22Rv1 (cell line): ENCODE data around the gene RUBCNL.

Experiments
- CTCF ChIP-seq: fragments of 450-650 bp; IDR thresholded peaks from 2 replicates; pipeline ENCODE4 v1.5.1; 2017; ENCODE audit warnings: mild to moderate bottlenecking
- ZFX ChIP-seq: fragments of 450-650 bp; IDR thresholded peaks from 2 replicates; pipeline ENCODE4 v1.6.1; 2017; ENCODE audit warnings: antibody characterized with exemption, borderline replicate concordance

- TF ChIP-seq ZFX (no peak), CTCF (no peak)
Measured at GRCh38 chr13:46315036-46315435, 72.0 kb downstream of the RUBCNL start.
